SW 1271 (cell line): ENCODE results near the gene SESN1.

ENCODE experiments used
- DNase-seq, 2 experiments: peaks; one replicate each; lab custom pipeline; 2025; lab: John Stamatoyannopoulos, UW

The SESN1 gene

DNA sequence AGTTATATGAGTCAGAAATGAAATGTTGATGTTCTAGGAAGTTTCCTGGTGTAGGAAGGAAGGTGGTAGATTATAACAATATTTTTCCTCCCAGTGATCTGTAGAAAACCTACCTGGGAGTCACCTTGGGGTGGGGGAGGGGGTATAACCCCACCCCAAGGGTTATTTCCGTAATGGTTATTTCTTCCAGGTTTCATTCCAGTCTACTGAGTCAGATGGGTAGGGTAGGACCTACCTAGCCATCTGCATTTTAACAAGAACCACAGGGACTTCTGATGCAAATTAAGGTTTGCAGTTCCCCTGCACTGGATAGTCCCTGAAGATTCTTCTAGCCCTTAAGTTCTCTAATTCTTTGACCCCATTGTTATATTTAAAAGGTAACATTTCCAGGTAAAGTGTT is 157.5 kb downstream of the SESN1 start:
- no peak for DNase-seq
